Activated T-helper 2 cell treated with anti-CD3 and anti-CD28 coated beads, Interferon-gamma antibody, Interleukin-2, Interleukin-4, amounts not matched to agents 10 μg/mL and 5 μg/mL and 100 μg/mL, durations not matched to agents 14 hours and 24 hours and 36 hours (primary cell): Measurements from ENCODE around the gene KRTAP2-1. TPM values are rescaled to one million over a fixed set of nuclear protein-coding genes. Genes with fewer than 3 reads are reported as not detected.
"Not testable (repeated sequence)": the region's sequence is repeated elsewhere in the genome, so short reads cannot be mapped to it uniquely, and the experiment has no call there.

Experiments used
- DNase-seq: peaks from one replicate; pipeline ENCODE4 v3.0.0; 2021; ENCODE audit warnings: low spot score
- H3K27ac Mint-ChIP-seq: one replicate; pipeline ENCODE4 v1.8.0; 2021; ENCODE audit warnings: mixed read lengths
- H3K27me3 Mint-ChIP-seq: one replicate; pipeline ENCODE4 v1.8.0; 2021; ENCODE audit warnings: low read depth, mixed read lengths
- H3K36me3 Mint-ChIP-seq: one replicate; pipeline ENCODE4 v1.8.0; 2021; ENCODE audit warnings: low read depth, mixed read lengths
- H3K4me1 Mint-ChIP-seq: one replicate; pipeline ENCODE4 v1.8.0; 2021; ENCODE audit warnings: low read depth, mixed read lengths
- H3K4me3 Mint-ChIP-seq: one replicate; pipeline ENCODE4 v1.8.0; 2021; ENCODE audit warnings: low read depth, mild to moderate bottlenecking, moderate library complexity, mixed read lengths
- H3K9me3 Mint-ChIP-seq: one replicate; pipeline ENCODE4 v1.8.0; 2021; ENCODE audit warnings: mixed read lengths
- intact Hi-C: fragments of 100-400 bp; cut with micrococcal nuclease; formaldehyde crosslinking; loops from one replicate; pipeline ENCODE4 v1.15.1; 2023
- total RNA-seq: library from RNA; stranded (reverse); gene quantifications from 2 replicates; pipeline ENCODE4 v1.2.3, GENCODE V29; 2022

KRTAP2-1 gene
- total RNA-seq, result not detected in 2 replicates

- DNase-seq, H3K9me3 Mint-ChIP-seq, H3K27ac Mint-ChIP-seq, H3K36me3 Mint-ChIP-seq, H3K27me3 Mint-ChIP-seq, intact Hi-C loops, H3K4me3 Mint-ChIP-seq, H3K4me1 Mint-ChIP-seq: not testable (repeated sequence)
These were observed at the start of gene KRTAP2-1 for GRCh38 chr17:41046735-41047465. Gene KRTAP2-1 (minus strand): TSS chr17:41047316. CDS start chr17:41047267, 49 bp downstream.

GRCh38 chr17:41096055-41096454 lies 48.9 kb upstream of the KRTAP2-1 start:
- DNase-seq, result no peak
- no peak overlapping the region for H3K27ac Mint-ChIP-seq
- H3K36me3 Mint-ChIP-seq, result no peaks in the 10 kb centered on the region
- peaks cover 6% of the 10 kb centered on the region for H3K27me3 Mint-ChIP-seq
- intact Hi-C loops, result no loop called here
- H3K4me3 Mint-ChIP-seq, result no peak overlapping the region
- no peaks in the 10 kb centered on the region for H3K4me1 Mint-ChIP-seq
- H3K9me3 Mint-ChIP-seq, result peaks cover 4% of the 10 kb centered on the region

GRCh38 chr17:41088760-41089352 lies 41.7 kb upstream of the KRTAP2-1 start:
- H3K36me3 Mint-ChIP-seq, H3K4me1 Mint-ChIP-seq, H3K9me3 Mint-ChIP-seq, intact Hi-C loops, H3K4me3 Mint-ChIP-seq, H3K27ac Mint-ChIP-seq, H3K27me3 Mint-ChIP-seq, DNase-seq: not testable (repeated sequence)

GRCh38 chr17:41084100-41084856 lies 37.2 kb upstream of the KRTAP2-1 start, which contains the start of gene KRTAP4-7:
Gene KRTAP4-7 (plus strand): TSS chr17:41084150. CDS start chr17:41084207, 57 bp downstream.
- H3K36me3 Mint-ChIP-seq, H3K27ac Mint-ChIP-seq, intact Hi-C loops, H3K9me3 Mint-ChIP-seq, H3K4me3 Mint-ChIP-seq, H3K27me3 Mint-ChIP-seq, H3K4me1 Mint-ChIP-seq, DNase-seq: not testable (repeated sequence)

GRCh38 chr17:41083427-41083826 lies 36.3 kb upstream of the KRTAP2-1 start:
- not testable (repeated sequence) for H3K4me3 Mint-ChIP-seq, H3K27me3 Mint-ChIP-seq, H3K27ac Mint-ChIP-seq

GRCh38 chr17:41082626-41083025 lies 35.5 kb upstream of the KRTAP2-1 start:
- H3K9me3 Mint-ChIP-seq, result no peaks in the 10 kb centered on the region
- no peak for DNase-seq
- H3K4me1 Mint-ChIP-seq, result no peaks in the 10 kb centered on the region
- H3K27ac Mint-ChIP-seq, result no peak overlapping the region
- H3K27me3 Mint-ChIP-seq, result peaks cover 8% of the 10 kb centered on the region
- no peak overlapping the region for H3K4me3 Mint-ChIP-seq
- intact Hi-C loops, result no loop called here
- no peaks in the 10 kb centered on the region for H3K36me3 Mint-ChIP-seq

More at GRCh38 chr17:41083427-41083826, 36.3 kb upstream of the KRTAP2-1 start:
- H3K36me3 Mint-ChIP-seq, DNase-seq, H3K4me1 Mint-ChIP-seq, intact Hi-C loops, H3K9me3 Mint-ChIP-seq: not testable (repeated sequence)

- Mint-ChIP-seq H3K27ac (no peak overlapping the region), H3K9me3 (no peaks in the 10 kb centered on the region), H3K4me3 (no peak overlapping the region), H3K36me3 (no peaks in the 10 kb centered on the region), H3K27me3 (peaks cover 16% of the 10 kb centered on the region), H3K4me1 (no peaks in the 10 kb centered on the region)
- intact Hi-C loops, result no loop called here
- DNase-seq, result no peak
These were observed 29.7 kb upstream of the KRTAP2-1 start for GRCh38 chr17:41076788-41077187.

- Mint-ChIP-seq H3K36me3 (no peaks in the 10 kb centered on the region), H3K4me1 (no peaks in the 10 kb centered on the region), H3K9me3 (no peaks in the 10 kb centered on the region), H3K27ac (no peak overlapping the region), H3K27me3 (peaks cover 16% of the 10 kb centered on the region), H3K4me3 (no peak overlapping the region)
- DNase-seq, result no peak
- intact Hi-C loops, result no loop called here
These were observed 26.6 kb upstream of the KRTAP2-1 start for GRCh38 chr17:41073676-41074075.

GRCh38 chr17:41071606-41072360 lies 24.7 kb upstream of the KRTAP2-1 start:
- Mint-ChIP-seq H3K9me3 (no peaks in the 10 kb centered on the region), H3K36me3 (no peaks in the 10 kb centered on the region), H3K27me3 (peaks cover 12% of the 10 kb centered on the region), H3K27ac (no peak overlapping the region), H3K4me3 (no peak overlapping the region), H3K4me1 (no peaks in the 10 kb centered on the region)
- DNase-seq, result no peak
- intact Hi-C loops, result no loop called here

GRCh38 chr17:41069031-41069430 lies 21.9 kb upstream of the KRTAP2-1 start:
- Mint-ChIP-seq H3K27ac (no peak overlapping the region), H3K9me3 (no peaks in the 10 kb centered on the region), H3K27me3 (peaks cover 2% of the 10 kb centered on the region), H3K4me1 (no peaks in the 10 kb centered on the region), H3K36me3 (no peaks in the 10 kb centered on the region), H3K4me3 (no peak overlapping the region)
- intact Hi-C loops, result no loop called here
- DNase-seq, result no peak

GRCh38 chr17:41067281-41067680 lies 20.2 kb upstream of the KRTAP2-1 start:
- Mint-ChIP-seq H3K36me3 (no peaks in the 10 kb centered on the region), H3K9me3 (no peaks in the 10 kb centered on the region), H3K27me3 (peaks cover 9% of the 10 kb centered on the region), H3K4me1 (no peaks in the 10 kb centered on the region), H3K27ac (no peak overlapping the region), H3K4me3 (no peak overlapping the region)
- intact Hi-C loops, result no loop called here
- DNase-seq, result no peak

GRCh38 chr17:41065829-41066624 lies 18.9 kb upstream of the KRTAP2-1 start, which contains the start of gene KRTAP2-4:
Gene KRTAP2-4 (minus strand): TSS chr17:41065879. CDS start chr17:41065845, 34 bp downstream.
- Mint-ChIP-seq H3K4me1 (no peaks in the 10 kb centered on the region), H3K27me3 (peaks cover 16% of the 10 kb centered on the region), H3K4me3 (no peak within 1 kb of the TSS), H3K36me3 (no peaks in the 10 kb centered on the region), H3K27ac (no peak within 1 kb of the TSS), H3K9me3 (no peaks in the 10 kb centered on the region)
- intact Hi-C loops, result no loop called here
- no peak for DNase-seq
